Adrenal gland (tissue), 12 donors: ENCODE measurements around the gene GRN. TPM values are rescaled to one million over a fixed set of nuclear protein-coding genes. Genes with fewer than 3 reads are reported as not detected.
A peak's percentile ranks its signal among the peaks of the same experiment; 100 is the strongest.

Experiments used
- DNase-seq, 7 donors: peaks; one replicate each; pipeline ENCODE4 v3.0.0-alpha.2; 2019 to 2020
- H3K27ac ChIP-seq, 5 donors: fragments of 200-600 bp; sonication (generic) in 4 of 5; 1 replicate in 3 of 5; 2 replicates in 2 of 5; pipeline versions ENCODE4 v1.5.1 to v1.8.0; 2016 to 2020; ENCODE audit warnings: mild to moderate bottlenecking in 1 of 5
- H3K27me3 ChIP-seq: fragments of 200-600 bp; 2 replicates; pipeline ENCODE4 v1.8.0; 2021
- H3K36me3 ChIP-seq, 2 donors: fragments of 200-600 bp; replicated peaks in 1 of 2; 1 replicate in 1 of 2; 2 replicates in 1 of 2; pipeline versions ENCODE4 v1.5.1 to v1.8.0; 2018 to 2022
- H3K4me1 ChIP-seq, 2 donors: fragments of 200-600 bp; replicated peaks in 1 of 2; 1 replicate in 1 of 2; 2 replicates in 1 of 2; pipeline versions ENCODE4 v1.5.1 to v1.8.0; 2018 to 2021
- H3K4me3 ChIP-seq, 4 donors: fragments of 200-600 bp; sonication (generic) in 3 of 4; one replicate each; pipeline ENCODE4 v1.5.1; 2016 to 2018
- H3K9me3 ChIP-seq, 3 donors: fragments of 200-600 bp; sonication (generic) in 1 of 3; replicated peaks in 1 of 3; 1 replicate in 2 of 3; 2 replicates in 1 of 3; pipeline versions ENCODE4 v1.5.1 to v1.8.0; 2016 to 2021
- CTCF ChIP-seq, 6 experiments: fragments of 450-650 bp in 4 of 6; fragments of 200-600 bp in 2 of 6; sonication (generic) in 1 of 6; IDR thresholded peaks; 1 replicate in 5 of 6; 2 replicates in 1 of 6; pipeline versions ENCODE4 v1.5.1 to v1.8.0; 2016 to 2021; ENCODE audit warnings: antibody characterized with exemption in 6 of 6, mild to moderate bottlenecking in 2 of 6, moderate library complexity in 1 of 6
- POLR2A ChIP-seq, 2 donors: fragments of 450-650 bp; IDR thresholded peaks; one replicate each; pipeline ENCODE4 v1.6.1; 2017; ENCODE audit warnings: antibody characterized with exemption in 2 of 2, mild to moderate bottlenecking in 2 of 2, moderate library complexity in 1 of 2
- WGBS, 4 donors: extraction: QIAGEN DNeasy Blood & Tissue Kit in 2 of 4; methylation state at CpG; one replicate each; pipeline versions ENCODE4 v1.1.5 to v1.1.7; 2013 to 2017; 5-methylcytosine and 5-hydroxymethylcytosine counted together
- intact Hi-C, 2 donors: fragments of 100-400 bp; cut with DNase I; formaldehyde crosslinking; loops; one replicate each; pipeline versions ENCODE4 v1.14.1 to v1.15.0; 2022 to 2023
- polyA plus RNA-seq, 3 donors: library from polyadenylated mRNA; stranded (reverse); fragments of 200-250 nt in 2 of 3; fragments of 350-450 nt in 1 of 3; fragmentation: Illumina TruSeq in 1 of 3; extraction: RNeasy Lipid Tissue Mini Kit (QIAGEN cat#74804) in 1 of 3; gene quantifications; one replicate each; pipeline ENCODE4 v1.2.3, GENCODE V29; 2013 to 2014
- total RNA-seq, 9 donors: library from RNA; depleted of rRNA in 4 of 9; stranded (reverse); fragments of >200 nt in 4 of 9; fragments of 120-200 nt in 1 of 9; fragmentation: NEBNext Ultra II Directional in 1 of 9; extraction: Animal tissue kit (Norgen Biotek cat#: 25700) in 1 of 9; gene quantifications; one replicate each; pipeline versions ENCODE4 v1.1.0 to v1.2.4, GENCODE V29; 2013 to 2023
- donor health status: healthy with polysubstance abuse.
- donor health status: Bipolar disorder and iron deficiency.
- donor health status: DM: yes; HTN: yes; CAD: no.
- donor health status: DM: no; HTN: no; CAD: no.
- donor health status: DM: no; HTN: no; CAD: no.
- donor health status: DM: yes; HTN: yes; CAD: no.

GRN gene
- total and polyA plus RNA-seq, 12 donors = 79.0 to 721 (median 320) TPM

GRCh38 chr17:44374306-44375195 lies 29.4 kb downstream of the GRN start:
- no peaks in the 10 kb centered on the region for H3K27me3 ChIP-seq
- no peaks in the 10 kb centered on the region for H3K9me3 ChIP-seq
- intact Hi-C loops = no loop called here
- WGBS, 4 donors = 47 to 72% (median 61%) methylated on average over 1 to 31 of the region's 31 CpGs
- no peak overlapping the region for H3K27ac ChIP-seq
- TF ChIP-seq POLR2A (IDR thresholded peaks at IDR 0.05) (no peak), CTCF (IDR thresholded peaks at IDR 0.05) (no peak)
- DNase-seq = no peak
- no peaks in the 10 kb centered on the region for H3K36me3 ChIP-seq
- H3K4me1 ChIP-seq = no peaks in the 10 kb centered on the region
- no peak overlapping the region for H3K4me3 ChIP-seq

- Histone ChIP-seq H3K27me3 (no peaks in the 10 kb centered on the region), H3K36me3 (no peaks in the 10 kb centered on the region), H3K4me3 (no peak overlapping the region), H3K27ac (no peak overlapping the region), H3K9me3 (no peaks in the 10 kb centered on the region), H3K4me1 (no peaks in the 10 kb centered on the region)
- WGBS, 4 donors = 34 to 47% (median 46%) methylated on average over 7 to 22 of the region's 22 CpGs
- intact Hi-C loops = no loop called here
- DNase-seq = no peak
- no peak for TF ChIP-seq CTCF (IDR thresholded peaks at IDR 0.05)
- no peak for TF ChIP-seq POLR2A (IDR thresholded peaks at IDR 0.05)
Observed at GRCh38 chr17:44375196-44376017, 30.3 kb downstream of the GRN start.

- H3K9me3 ChIP-seq = no peaks in the 10 kb centered on the region
- no peak overlapping the region for H3K4me3 ChIP-seq
- H3K27ac ChIP-seq = no peak overlapping the region
- H3K27me3 ChIP-seq = no peaks in the 10 kb centered on the region
- 10 to 44% (median 15%) methylated on average over 4 to 5 of the region's 5 CpGs for WGBS, 4 donors
- intact Hi-C loops = no loop called here
- TF ChIP-seq CTCF (IDR thresholded peaks at IDR 0.05) (peak in 2 of 6 experiments; percentile 11 to 35), POLR2A (IDR thresholded peaks at IDR 0.05) (no peak)
- no peaks in the 10 kb centered on the region for H3K36me3 ChIP-seq
- no peaks in the 10 kb centered on the region for H3K4me1 ChIP-seq
- peak in 5 of 7 donors; percentile 48 to 64 (median 52) for DNase-seq
Observed at GRCh38 chr17:44376124-44376523, 31.0 kb downstream of the GRN start.

- TF ChIP-seq POLR2A (IDR thresholded peaks at IDR 0.05) (no peak), CTCF (IDR thresholded peaks at IDR 0.05) (no peak)
- Histone ChIP-seq H3K4me3 (no peak overlapping the region), H3K27me3 (no peaks in the 10 kb centered on the region), H3K27ac (no peak overlapping the region), H3K9me3 (no peaks in the 10 kb centered on the region), H3K4me1 (no peaks in the 10 kb centered on the region), H3K36me3 (no peaks in the 10 kb centered on the region)
- 51 to 83% (median 77%) methylated on average over 6 to 12 of the region's 12 CpGs for WGBS, 4 donors
- intact Hi-C loops = no loop called here
- no peak for DNase-seq
Observed at GRCh38 chr17:44376779-44377178, 31.7 kb downstream of the GRN start.
